AG04450 (cell line): ENCODE results near the gene PDE4D. TPM values are rescaled to one million over a fixed set of nuclear protein-coding genes. Genes with fewer than 3 reads are reported as not detected.
A peak's percentile ranks its signal among the peaks of the same experiment; 100 is the strongest.

Experiments
- CTCF ChIA-PET: fragments of 300-600, 350-600 bp; formaldehyde crosslinking; extraction: SDS; loops from one replicate; lab custom pipeline; 2022; ENCODE audit warnings: antibody characterized with exemption, inconsistent platforms; lab: Charles Lee
- POLR2A ChIA-PET: fragments of 350-600 bp; formaldehyde crosslinking; extraction: SDS; loops from one replicate; lab custom pipeline; 2021; ENCODE audit warnings: antibody characterized with exemption, inconsistent platforms; lab: Yijun Ruan, JAX
- DNase-seq: peaks from one replicate; pipeline ENCODE4 v3.0.0-alpha.2; 2011; ENCODE audit warnings: low read depth, low spot score
- H3K27ac ChIP-seq: one replicate; pipeline ENCODE4 v1.5.1; 2012; ENCODE audit warnings: low read depth, low read length, control low read depth
- H3K27me3 ChIP-seq: one replicate; pipeline ENCODE4 v1.6.0; 2012; ENCODE audit warnings: low read length; ENCODE audit not compliant: control insufficient read depth, insufficient read depth
- H3K4me3 ChIP-seq: 2 replicates; pipeline ENCODE4 v1.5.1; 2011; ENCODE audit warnings: mild to moderate bottlenecking, low read depth, low read length, control low read depth
- H3K9me3 ChIP-seq: 2 replicates; pipeline ENCODE4 v1.5.1; 2012; ENCODE audit warnings: low read length; ENCODE audit not compliant: control insufficient read depth, insufficient read depth
- polyA plus RNA-seq: library from polyadenylated mRNA; depleted of rRNA; stranded (reverse); fragments of >200 nt; gene quantifications from 2 replicates; pipeline ENCODE4 v1.2.3, GENCODE V29; 2011
- TF ChIP-seq, protein P1 (sequence below): IDR thresholded peaks from 2 replicates; pipeline ENCODE4 v1.5.1; 2011; ENCODE audit warnings: low read depth, low read length, control low read depth, inconsistent platforms

PDE4D gene
- polyA plus RNA-seq, 1 experiment = 12.0 TPM

DNA sequence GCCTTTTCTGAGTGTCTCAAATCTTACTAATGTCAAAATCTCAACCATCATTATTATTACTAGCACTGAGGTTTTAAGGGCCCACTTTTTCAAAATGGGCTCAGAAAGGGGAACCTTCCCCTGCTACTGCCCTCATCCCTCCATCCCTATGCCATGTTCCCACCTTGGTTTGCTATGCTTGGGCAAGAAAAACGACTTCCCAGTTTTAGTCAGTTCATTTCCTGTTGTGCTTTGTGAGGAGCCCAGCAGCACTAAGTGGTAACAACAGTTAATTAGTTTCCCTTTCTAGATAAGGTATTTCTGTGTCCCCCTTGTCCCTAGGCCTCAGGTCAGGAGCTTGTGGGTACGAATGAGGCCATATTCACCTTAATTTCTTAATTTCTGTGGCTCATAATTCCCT lies 715.5 kb downstream of the PDE4D start:
- DNase-seq = no peak
- H3K9me3 ChIP-seq = no peaks in the 10 kb centered on the region
- no peaks in the 10 kb centered on the region for H3K27me3 ChIP-seq
- no peak overlapping the region for H3K27ac ChIP-seq
- TF ChIP-seq, protein P1, sequence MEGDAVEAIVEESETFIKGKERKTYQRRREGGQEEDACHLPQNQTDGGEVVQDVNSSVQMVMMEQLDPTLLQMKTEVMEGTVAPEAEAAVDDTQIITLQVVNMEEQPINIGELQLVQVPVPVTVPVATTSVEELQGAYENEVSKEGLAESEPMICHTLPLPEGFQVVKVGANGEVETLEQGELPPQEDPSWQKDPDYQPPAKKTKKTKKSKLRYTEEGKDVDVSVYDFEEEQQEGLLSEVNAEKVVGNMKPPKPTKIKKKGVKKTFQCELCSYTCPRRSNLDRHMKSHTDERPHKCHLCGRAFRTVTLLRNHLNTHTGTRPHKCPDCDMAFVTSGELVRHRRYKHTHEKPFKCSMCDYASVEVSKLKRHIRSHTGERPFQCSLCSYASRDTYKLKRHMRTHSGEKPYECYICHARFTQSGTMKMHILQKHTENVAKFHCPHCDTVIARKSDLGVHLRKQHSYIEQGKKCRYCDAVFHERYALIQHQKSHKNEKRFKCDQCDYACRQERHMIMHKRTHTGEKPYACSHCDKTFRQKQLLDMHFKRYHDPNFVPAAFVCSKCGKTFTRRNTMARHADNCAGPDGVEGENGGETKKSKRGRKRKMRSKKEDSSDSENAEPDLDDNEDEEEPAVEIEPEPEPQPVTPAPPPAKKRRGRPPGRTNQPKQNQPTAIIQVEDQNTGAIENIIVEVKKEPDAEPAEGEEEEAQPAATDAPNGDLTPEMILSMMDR = no peak
- POLR2A ChIA-PET = no interaction called here
- H3K4me3 ChIP-seq = no peak overlapping the region
- CTCF ChIA-PET = interaction anchor here (2.6 to 9.0 kb wide), 3 partner anchors 10 to 291 kb away, joined by 9 to 187 read pairs (median 125); no protein-coding TSS in a partner anchor

DNA sequence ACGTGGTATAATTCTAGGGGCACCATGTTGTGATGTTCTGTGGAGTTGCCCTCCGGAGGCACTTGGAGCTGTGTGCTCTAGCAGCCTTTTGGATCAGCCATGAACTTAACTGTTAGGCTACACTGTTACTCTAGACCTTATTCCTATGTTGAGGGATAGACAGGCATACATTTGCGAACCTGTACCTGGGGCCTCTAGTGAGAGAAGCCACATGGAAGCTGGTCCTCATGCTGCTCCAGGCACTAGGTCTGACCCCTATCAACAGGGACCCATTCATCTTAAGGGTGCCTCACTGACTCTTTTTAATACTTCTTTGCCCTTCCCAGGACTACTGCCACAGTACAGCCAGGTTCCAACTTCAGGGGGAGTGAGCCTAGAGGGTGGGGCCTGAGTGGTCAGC lies 715.9 kb downstream of the PDE4D start:
- Histone ChIP-seq H3K27me3 (no peaks in the 10 kb centered on the region), H3K27ac (no peak overlapping the region), H3K9me3 (no peaks in the 10 kb centered on the region), H3K4me3 (no peak overlapping the region)
- ChIA-PET POLR2A (no interaction called here), CTCF (interaction anchor here (2.6 to 9.0 kb wide), 3 partner anchors 11 to 291 kb away, joined by 9 to 187 read pairs (median 125); no protein-coding TSS in a partner anchor)
- TF ChIP-seq, protein P1 = no peak
- no peak for DNase-seq

DNA sequence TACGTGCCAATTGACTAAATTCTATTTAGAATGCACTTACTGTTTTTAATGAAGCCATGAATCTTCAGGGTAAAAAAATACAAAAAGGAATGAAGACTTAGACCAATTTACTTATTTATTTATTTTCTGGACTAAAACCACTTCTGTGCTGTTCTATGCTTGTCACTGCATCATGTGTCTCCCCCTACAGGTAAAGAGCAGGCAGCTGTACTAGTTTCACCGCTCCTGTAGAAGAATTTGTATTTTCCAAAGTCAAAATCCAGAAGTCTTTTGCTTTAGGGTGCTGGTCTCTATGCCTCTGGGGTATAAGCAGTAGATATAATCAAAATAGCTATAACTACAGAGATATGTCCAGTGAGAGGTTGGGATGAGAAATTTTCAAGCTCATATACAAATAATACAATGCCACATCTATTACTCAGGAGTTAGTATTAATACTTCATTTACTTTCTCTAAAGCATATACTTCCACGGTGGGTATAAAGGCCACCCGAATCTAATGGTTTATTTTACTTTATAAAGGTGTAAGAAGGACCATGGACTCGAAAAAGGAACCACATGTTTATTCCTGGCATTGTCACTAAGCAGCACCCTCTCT lies 719.2 kb downstream of the PDE4D start:
- Histone ChIP-seq H3K27me3 (no peaks in the 10 kb centered on the region), H3K27ac (no peak overlapping the region), H3K9me3 (no peaks in the 10 kb centered on the region), H3K4me3 (no peak overlapping the region)
- TF ChIP-seq, protein P1 = peak; percentile 98
- ChIA-PET CTCF (interaction anchor here (0.6 to 9.0 kb wide), 61 partner anchors 10 to 305 kb away, joined by 3 to 187 read pairs (median 7); no protein-coding TSS in a partner anchor), POLR2A (no interaction called here)
- DNase-seq = peak; percentile 70

DNA sequence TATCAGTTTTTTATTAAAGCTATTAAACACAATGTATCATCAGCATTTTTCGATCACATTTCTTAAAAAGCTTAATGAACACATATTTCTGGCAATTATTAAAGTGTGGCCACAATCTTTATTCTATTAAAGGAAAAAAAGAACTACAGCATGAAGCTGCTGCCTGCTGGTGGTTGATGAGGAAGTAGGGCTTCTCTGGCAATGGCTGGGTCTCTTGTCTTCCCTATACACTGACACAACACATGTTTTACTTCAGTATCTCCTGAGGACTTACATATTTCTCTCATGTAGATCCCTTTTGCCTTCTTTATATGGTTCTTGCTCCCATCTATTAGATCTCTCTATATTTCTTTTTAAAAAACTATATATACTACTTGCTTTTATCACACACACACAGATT lies 719.9 kb downstream of the PDE4D start:
- ChIA-PET POLR2A (no interaction called here), CTCF (interaction anchor here (0.6 to 9.0 kb wide), 63 partner anchors 9 to 675 kb away, joined by 3 to 187 read pairs (median 7); no protein-coding TSS in a partner anchor)
- TF ChIP-seq, protein P1 = peak; percentile 62
- DNase-seq = no peak
- Histone ChIP-seq H3K27ac (no peak overlapping the region), H3K27me3 (no peaks in the 10 kb centered on the region), H3K9me3 (no peaks in the 10 kb centered on the region), H3K4me3 (no peak overlapping the region)

DNA sequence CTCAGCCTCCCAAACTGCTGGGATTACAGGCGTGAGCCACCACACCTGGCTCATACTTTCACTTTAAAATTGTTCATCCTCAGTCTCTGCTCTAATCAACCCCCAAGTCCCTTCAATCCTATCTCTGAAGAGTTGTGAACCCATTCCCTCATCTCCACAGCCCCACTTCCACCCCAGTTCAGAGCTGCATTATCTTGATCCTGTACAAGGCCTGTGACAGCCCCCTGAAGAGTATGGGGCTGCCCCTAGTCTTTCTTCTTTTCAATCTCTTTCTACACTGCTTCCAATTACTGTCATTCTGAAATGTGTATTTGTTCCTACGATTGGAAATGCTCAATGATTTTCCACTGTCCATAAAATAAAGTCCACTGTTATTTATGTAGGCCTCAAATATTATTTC lies 722.4 kb downstream of the PDE4D start:
- ChIA-PET CTCF (interaction anchor here (1.0 kb wide), 1 partner anchor 284 kb away, joined by 4 read pairs; no protein-coding TSS in a partner anchor), POLR2A (no interaction called here)
- DNase-seq = no peak
- no peaks in the 10 kb centered on the region for H3K27me3 ChIP-seq
- TF ChIP-seq, protein P1 = no peak
- H3K9me3 ChIP-seq = no peaks in the 10 kb centered on the region
- H3K27ac ChIP-seq = no peak overlapping the region
- no peak overlapping the region for H3K4me3 ChIP-seq
